Measurements from ENCODE around the gene PLCB1.
"Not testable (repeated sequence)": the region's sequence is repeated elsewhere in the genome, so short reads cannot be mapped to it uniquely, and the experiment has no call there.

PLCB1 gene

DNA sequence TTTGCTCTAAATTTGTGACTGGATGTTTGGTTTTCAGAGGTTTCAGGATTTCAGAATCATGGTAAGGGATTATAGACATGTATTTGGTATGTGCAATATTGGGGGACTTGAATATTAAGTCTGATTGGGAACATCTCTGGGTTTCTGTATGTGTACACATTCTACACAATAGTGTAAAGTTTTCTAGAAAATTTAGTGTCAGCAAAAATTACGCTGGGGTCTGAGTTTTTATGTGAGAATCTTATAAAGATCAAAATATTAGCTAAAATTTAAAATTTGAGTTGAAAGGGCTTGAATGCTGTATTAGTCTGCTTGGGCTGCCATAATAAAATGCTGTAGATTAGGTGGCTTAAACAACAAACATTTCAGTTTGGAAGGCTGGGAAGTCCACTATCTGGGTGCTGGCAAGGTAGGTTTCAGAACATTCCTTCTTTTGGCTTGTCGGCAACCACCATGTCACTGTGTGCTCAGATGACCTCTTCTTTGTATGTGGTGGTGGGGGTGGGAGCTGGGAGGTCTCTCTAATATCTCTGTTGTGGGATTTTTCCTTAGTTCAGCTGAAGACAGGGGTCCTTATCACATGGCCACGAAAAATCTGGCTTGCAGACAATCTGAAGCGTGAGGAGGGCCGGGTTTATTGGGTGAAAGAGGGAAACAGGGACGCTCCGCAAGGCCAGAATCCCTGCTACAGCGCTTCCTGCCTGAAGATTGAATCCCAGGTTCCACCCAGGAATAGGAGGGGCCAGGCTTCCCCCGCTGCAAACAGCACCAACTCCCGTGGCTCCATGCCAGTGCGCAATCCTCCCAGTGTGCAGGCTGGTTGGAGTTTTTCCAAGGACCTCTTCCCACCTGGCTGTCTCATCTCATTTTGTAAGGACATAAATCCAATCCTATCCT is 299.7 kb downstream of the PLCB1 start:
- DNase-seq (ENCODE audit: low spot score): no peak

DNA sequence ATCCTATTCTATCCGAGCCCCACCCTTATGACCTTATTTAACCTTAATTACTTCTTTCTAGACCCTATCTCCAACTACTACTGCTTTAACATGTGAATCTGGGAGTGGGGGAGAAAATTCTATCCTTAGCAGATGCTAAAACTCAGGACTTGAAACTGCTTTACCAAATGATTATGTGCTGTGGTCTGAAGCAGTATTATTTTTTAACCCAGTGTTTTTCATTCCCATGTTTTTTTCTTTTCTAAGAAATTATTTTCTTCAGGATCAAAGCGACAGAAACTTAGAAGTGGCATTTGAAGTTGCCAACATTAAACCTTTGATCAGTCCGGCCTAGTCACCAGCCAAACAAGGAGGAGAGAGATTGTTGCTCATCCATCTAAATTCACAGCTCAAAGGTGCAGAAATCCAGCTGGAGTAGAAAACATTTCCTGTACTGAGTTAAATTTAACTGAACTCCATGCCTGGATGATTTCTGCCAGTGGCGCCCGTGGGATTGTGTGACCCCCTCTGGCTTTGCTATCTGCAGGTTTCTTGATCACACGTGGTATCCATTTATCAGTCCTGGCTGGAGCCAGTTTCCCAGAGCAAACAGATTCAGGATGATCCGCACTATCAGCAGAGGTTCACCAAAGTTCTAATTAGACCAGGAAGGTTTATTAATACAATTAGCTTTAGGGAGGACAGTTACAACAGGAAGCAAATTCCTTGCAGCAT is 300.5 kb downstream of the PLCB1 start:
- no peak for DNase-seq (ENCODE audit: low spot score)
- TF ChIP-seq, protein P1, sequence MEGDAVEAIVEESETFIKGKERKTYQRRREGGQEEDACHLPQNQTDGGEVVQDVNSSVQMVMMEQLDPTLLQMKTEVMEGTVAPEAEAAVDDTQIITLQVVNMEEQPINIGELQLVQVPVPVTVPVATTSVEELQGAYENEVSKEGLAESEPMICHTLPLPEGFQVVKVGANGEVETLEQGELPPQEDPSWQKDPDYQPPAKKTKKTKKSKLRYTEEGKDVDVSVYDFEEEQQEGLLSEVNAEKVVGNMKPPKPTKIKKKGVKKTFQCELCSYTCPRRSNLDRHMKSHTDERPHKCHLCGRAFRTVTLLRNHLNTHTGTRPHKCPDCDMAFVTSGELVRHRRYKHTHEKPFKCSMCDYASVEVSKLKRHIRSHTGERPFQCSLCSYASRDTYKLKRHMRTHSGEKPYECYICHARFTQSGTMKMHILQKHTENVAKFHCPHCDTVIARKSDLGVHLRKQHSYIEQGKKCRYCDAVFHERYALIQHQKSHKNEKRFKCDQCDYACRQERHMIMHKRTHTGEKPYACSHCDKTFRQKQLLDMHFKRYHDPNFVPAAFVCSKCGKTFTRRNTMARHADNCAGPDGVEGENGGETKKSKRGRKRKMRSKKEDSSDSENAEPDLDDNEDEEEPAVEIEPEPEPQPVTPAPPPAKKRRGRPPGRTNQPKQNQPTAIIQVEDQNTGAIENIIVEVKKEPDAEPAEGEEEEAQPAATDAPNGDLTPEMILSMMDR (IDR thresholded peaks at IDR 0.05; ENCODE audit: extremely low read depth, missing control alignments): no peak

More for the DNA sequence above, 299.7 kb downstream of the PLCB1 start:
- TF ChIP-seq, protein P1 (IDR thresholded peaks at IDR 0.05; ENCODE audit: extremely low read depth, missing control alignments): no peak

DNA sequence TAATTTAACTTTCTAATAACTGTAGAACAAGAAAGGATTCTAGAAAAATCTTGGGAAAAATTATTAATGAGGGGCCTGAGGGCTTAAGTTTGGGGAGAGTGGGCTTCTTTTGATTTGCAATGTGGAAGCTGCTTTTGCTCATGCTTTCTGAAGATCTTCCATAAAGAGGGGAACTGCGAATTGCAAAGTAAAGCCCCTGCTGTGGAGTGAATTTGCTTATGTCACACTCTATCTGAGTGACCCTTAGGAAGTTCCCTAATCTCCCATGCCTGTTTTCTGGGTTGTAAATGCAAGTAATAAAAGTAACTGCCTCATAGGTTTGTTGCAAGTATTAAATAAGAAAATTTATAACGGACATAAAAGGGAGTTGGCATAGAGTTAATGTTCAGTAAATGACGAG is 301.2 kb downstream of the PLCB1 start:
- no peak for DNase-seq (ENCODE audit: low spot score)

DNA sequence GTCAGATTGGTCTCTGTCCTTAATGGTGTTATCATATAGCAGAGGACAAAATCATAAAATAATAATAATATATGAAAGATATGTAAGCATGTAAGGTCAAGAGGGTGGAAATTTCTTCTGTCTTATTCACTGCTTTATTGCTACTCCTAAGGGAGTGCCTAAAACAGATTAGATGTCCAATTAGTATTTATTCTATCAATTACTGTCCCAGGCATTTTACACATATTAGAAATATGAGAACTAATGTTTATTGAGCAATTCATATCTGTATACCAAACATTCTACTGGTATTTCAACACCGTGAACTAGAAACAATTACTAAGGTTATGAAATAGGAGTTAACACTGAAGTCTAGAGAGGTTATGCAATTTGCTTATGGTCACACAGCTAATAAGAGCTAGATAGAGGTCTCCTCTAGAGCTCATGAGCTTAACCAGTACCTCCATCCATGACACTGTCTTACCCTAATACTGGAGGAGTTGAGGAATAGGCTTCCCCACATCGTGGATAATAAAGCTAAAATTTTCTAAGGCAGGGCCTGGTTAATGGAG is 302.3 kb downstream of the PLCB1 start:
- TF ChIP-seq, protein P1 (IDR thresholded peaks at IDR 0.05; ENCODE audit: extremely low read depth, missing control alignments): no peak

More for the DNA sequence above, 301.2 kb downstream of the PLCB1 start:
- TF ChIP-seq, protein P1 (IDR thresholded peaks at IDR 0.05; ENCODE audit: extremely low read depth, missing control alignments): no peak

DNA sequence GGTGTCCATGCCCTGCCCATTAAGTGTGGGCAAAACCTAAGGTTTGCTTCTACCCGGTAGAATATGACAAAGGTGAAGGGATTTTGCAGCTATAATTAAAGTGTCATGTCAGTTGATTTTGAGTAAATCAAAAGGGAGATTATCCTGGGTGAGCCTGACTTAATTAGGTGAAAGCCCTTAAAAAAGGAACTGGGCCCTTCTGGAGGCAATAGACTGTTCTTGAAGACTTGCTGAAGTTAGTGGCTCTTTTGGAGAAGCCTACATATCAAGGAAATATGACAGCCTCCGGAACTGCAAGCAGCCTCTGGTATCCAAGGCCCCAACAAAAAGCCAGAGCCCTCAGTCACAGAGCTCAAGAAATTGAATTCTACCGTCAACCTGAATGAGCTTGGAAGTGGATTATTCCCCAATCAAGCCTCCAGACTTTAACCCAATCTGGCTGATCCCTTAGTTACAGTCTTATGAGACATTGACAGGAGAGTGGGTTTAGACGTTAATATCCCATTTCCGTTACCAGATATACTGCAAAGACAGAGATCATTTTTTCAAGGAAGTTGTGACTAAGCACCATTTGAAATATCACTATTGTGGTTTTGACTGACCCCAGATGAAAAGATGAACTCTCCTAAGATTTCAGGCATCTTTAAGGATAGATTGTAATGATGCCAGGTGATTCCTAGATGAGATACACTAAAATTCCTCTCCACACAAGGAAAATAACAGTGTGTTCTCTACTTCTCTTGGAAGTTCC is 303.4 kb downstream of the PLCB1 start:
- no peak for DNase-seq (ENCODE audit: low spot score)
- TF ChIP-seq, protein P1 (IDR thresholded peaks at IDR 0.05; ENCODE audit: extremely low read depth, missing control alignments): no peak

More for the DNA sequence above, 302.3 kb downstream of the PLCB1 start:
- no peak for DNase-seq (ENCODE audit: low spot score)

DNA sequence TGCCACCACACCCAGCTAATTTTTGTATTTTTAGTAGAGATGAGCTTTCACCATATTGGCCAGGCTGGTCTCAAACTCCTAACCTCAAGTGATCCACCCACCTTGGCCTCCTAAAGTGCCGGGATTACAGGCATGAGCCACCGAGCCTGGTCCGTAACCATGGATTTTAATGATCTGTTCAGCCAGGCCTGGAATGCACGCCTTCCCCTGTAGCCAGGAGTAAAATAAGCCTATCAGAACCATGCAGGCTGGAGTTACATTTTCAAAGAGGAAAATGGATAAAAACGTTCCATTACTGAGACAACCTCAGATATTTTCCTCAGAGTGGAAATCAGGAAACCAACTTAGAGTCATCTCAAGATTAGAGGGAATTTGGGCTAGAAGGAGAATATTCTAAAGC is 304.9 kb downstream of the PLCB1 start:
- not testable (repeated sequence) for DNase-seq (ENCODE audit: low spot score)

DNA sequence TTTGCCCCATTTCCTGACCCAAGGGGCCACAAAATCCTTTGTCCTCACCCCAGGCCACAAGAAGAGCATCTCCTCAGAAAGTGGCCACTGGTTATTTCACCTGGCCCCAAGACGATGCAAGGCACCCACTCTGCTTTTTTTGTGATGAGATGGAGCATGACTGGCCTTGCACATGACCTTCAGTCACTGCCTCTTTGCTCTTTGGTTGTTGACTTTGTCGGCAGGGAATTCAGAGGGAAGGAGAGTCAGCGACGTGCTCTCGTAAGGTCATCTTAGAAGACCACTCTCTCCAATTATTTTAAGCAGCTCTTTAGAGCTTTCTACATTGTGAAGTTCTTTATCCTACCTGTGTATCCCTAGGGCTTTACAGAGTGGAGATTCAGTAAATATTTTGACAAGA is 306.7 kb downstream of the PLCB1 start:
- TF ChIP-seq, protein P1 (IDR thresholded peaks at IDR 0.05; ENCODE audit: extremely low read depth, missing control alignments): no peak
- no peak for DNase-seq (ENCODE audit: low spot score)

Data from GM20000 (cell line).